Ascending aorta (tissue), 2 donors: ENCODE measurements around the gene PGF. TPM values are rescaled to one million over a fixed set of nuclear protein-coding genes. Genes with fewer than 3 reads are reported as not detected.

Source experiments
- DNase-seq, 2 donors: peaks; one replicate each; pipeline ENCODE4 v3.0.0-alpha.2; 2019; ENCODE audit warnings: low spot score in 2 of 2
- H3K27ac ChIP-seq, 2 donors: fragments of 200-600 bp; sonication (generic); one replicate each; pipeline ENCODE4 v1.5.1; 2016 to 2017; ENCODE audit warnings: mild to moderate bottlenecking in 1 of 2
- H3K27me3 ChIP-seq: fragments of 200-600 bp; sonication (generic); one replicate; pipeline ENCODE4 v1.5.1; 2017
- H3K36me3 ChIP-seq, 2 donors: fragments of 200-600 bp; sonication (generic); one replicate each; pipeline ENCODE4 v1.5.1; 2016
- H3K4me1 ChIP-seq, 2 donors: fragments of 200-600 bp; sonication (generic); one replicate each; pipeline ENCODE4 v1.5.1; 2016 to 2017; ENCODE audit warnings: mild to moderate bottlenecking in 1 of 2
- H3K4me3 ChIP-seq, 2 donors: fragments of 200-600 bp; sonication (generic); one replicate each; pipeline ENCODE4 v1.5.1; 2016 to 2017; ENCODE audit warnings: mild to moderate bottlenecking in 1 of 2
- H3K9me3 ChIP-seq, 2 donors: fragments of 200-600 bp; sonication (generic); one replicate each; pipeline ENCODE4 v1.5.1; 2016
- CTCF ChIP-seq, 3 experiments: fragments of 200-600 bp in 2 of 3; fragments of 450-650 bp in 1 of 3; sonication (generic) in 2 of 3; IDR thresholded peaks; one replicate each; pipeline ENCODE4 v1.5.1; 2016 to 2019; ENCODE audit warnings: antibody characterized with exemption in 3 of 3, mild to moderate bottlenecking in 1 of 3, moderate library complexity in 1 of 3
- intact Hi-C: fragments of 100-400 bp; cut with DNase I; formaldehyde crosslinking; loops from one replicate; pipeline ENCODE4 v1.15.1; 2023
- total RNA-seq: library from RNA; depleted of rRNA; stranded (reverse); fragments of >200 nt; gene quantifications from one replicate; pipeline ENCODE4 v1.1.0, GENCODE V29; 2016

The PGF gene
- total RNA-seq, 1 donor from 2014 or later: 41.1 TPM

- no peak for TF ChIP-seq CTCF (IDR thresholded peaks at IDR 0.05)
- no peak for DNase-seq
Observed at GRCh38 chr14:74929242-74929641, 26.2 kb downstream of the PGF start.

GRCh38 chr14:74927225-74927624 is 28.2 kb downstream of the PGF start:
- Histone ChIP-seq H3K4me3 (no peak overlapping the region), H3K27ac (no peak overlapping the region), H3K9me3 (no peaks in the 10 kb centered on the region), H3K4me1 (peaks cover 0 to 9% of the 10 kb centered on the region in 2 donors), H3K36me3 (no peaks in the 10 kb centered on the region), H3K27me3 (no peaks in the 10 kb centered on the region)
- intact Hi-C loops: no loop called here
- DNase-seq: no peak
- TF ChIP-seq CTCF (IDR thresholded peaks at IDR 0.05): no peak

More at GRCh38 chr14:74929242-74929641, 26.2 kb downstream of the PGF start:
- Histone ChIP-seq H3K27ac (no peak overlapping the region), H3K4me3 (no peak overlapping the region), H3K9me3 (no peaks in the 10 kb centered on the region), H3K36me3 (no peaks in the 10 kb centered on the region), H3K4me1 (no peaks in the 10 kb centered on the region), H3K27me3 (no peaks in the 10 kb centered on the region)
- intact Hi-C loops: no loop called here

GRCh38 chr14:74924061-74924460 is 31.3 kb downstream of the PGF start:
- Histone ChIP-seq H3K4me3 (no peak overlapping the region), H3K27me3 (no peaks in the 10 kb centered on the region), H3K9me3 (no peaks in the 10 kb centered on the region), H3K4me1 (peaks cover 0 to 9% of the 10 kb centered on the region in 2 donors), H3K36me3 (no peaks in the 10 kb centered on the region), H3K27ac (no peak overlapping the region)
- DNase-seq: no peak
- intact Hi-C loops: no loop called here
- no peak for TF ChIP-seq CTCF (IDR thresholded peaks at IDR 0.05)

GRCh38 chr14:74922752-74923401 is 32.5 kb downstream of the PGF start, which contains the start of gene RPS6KL1:
RPS6KL1 (minus strand) TSS chr14:74923260; CDS start chr14:74921541, 1,719 bp downstream.
- H3K9me3 ChIP-seq: no peaks in the 10 kb centered on the region

GRCh38 chr14:74921987-74922751 is 33.2 kb downstream of the PGF start:
- peak overlapping the region; percentile 69 to 73 for H3K4me3 ChIP-seq
- peak overlapping the region; percentile 86 to 87 for H3K27ac ChIP-seq
- peaks cover 2 to 22% of the 10 kb centered on the region in 2 donors for H3K4me1 ChIP-seq
- peak in 1 of 2 donors; percentile 63 for DNase-seq
- H3K27me3 ChIP-seq: no peaks in the 10 kb centered on the region
- H3K36me3 ChIP-seq: no peaks in the 10 kb centered on the region
- H3K9me3 ChIP-seq: no peaks in the 10 kb centered on the region
- intact Hi-C loops: no loop called here
- no peak for TF ChIP-seq CTCF (IDR thresholded peaks at IDR 0.05)

More at GRCh38 chr14:74922752-74923401, 32.5 kb downstream of the PGF start, which contains the start of gene RPS6KL1:
- peak within 1 kb of the TSS; percentile 69 to 73 for H3K4me3 ChIP-seq
- peak in 1 of 3 experiments; percentile 7 for TF ChIP-seq CTCF (IDR thresholded peaks at IDR 0.05)
- DNase-seq: peak; percentile 71 to 93
- H3K27ac ChIP-seq: peak within 1 kb of the TSS; percentile 86 to 87
- H3K27me3 ChIP-seq: no peaks in the 10 kb centered on the region
- no peaks in the 10 kb centered on the region for H3K36me3 ChIP-seq
- intact Hi-C loops: loop anchor here (1.0 kb wide), 1 partner anchor 17 kb away; no protein-coding TSS in a partner anchor
- peaks cover 0 to 16% of the 10 kb centered on the region in 2 donors for H3K4me1 ChIP-seq
